ENCODE measurements around the gene MCC.

- TF ChIP-seq CTCF (IDR thresholded peaks at IDR 0.05; ENCODE audit: low read length) (no peak), EZH2 (optimal IDR thresholded peaks at IDR 0.05; ENCODE audit: low read depth, low read length) (no peak), EZH2phosphoT487 (IDR thresholded peaks at IDR 0.05; ENCODE audit: low read length) (no peak)
Observed at GRCh38 chr5:113067635-113068344, 420.5 kb downstream of the MCC start.

All from MM.1S (cell line).